ENCODE measurements around the gene DSP. TPM values are rescaled to one million over a fixed set of nuclear protein-coding genes. Genes with fewer than 3 reads are reported as not detected.

DSP gene
- total RNA-seq, 1 experiment from 2014 or later: 76.1 TPM

- CTCF ChIA-PET: interaction anchor here (1.0 kb wide), 1 partner anchor 51 kb away, joined by 3 read pairs; no protein-coding TSS in a partner anchor
- POLR2A ChIA-PET: no interaction called here
- Mint-ChIP-seq H3K4me1 (peaks cover 19% of the 10 kb centered on the region), H3K27ac (no peak overlapping the region), H3K4me3 (no peak overlapping the region), H3K27me3 (ENCODE audit: low read depth) (no peaks in the 10 kb centered on the region), H3K9me3 (no peaks in the 10 kb centered on the region), H3K36me3 (no peaks in the 10 kb centered on the region)
- TF ChIP-seq CDX4 (CRISPR knock-in tag; IDR thresholded peaks at IDR 0.05; ENCODE audit: borderline replicate concordance): no peak
- no peak for TF ChIP-seq ATF1 (CRISPR knock-in tag; IDR thresholded peaks at IDR 0.05)
- no peak for DNase-seq (ENCODE audit: low spot score)
- ATAC-seq: no peak
These were observed 80.3 kb downstream of the DSP start for GRCh38 chr6:7621761-7622160.

GRCh38 chr6:7624796-7625710 is 83.6 kb downstream of the DSP start:
- no peak for DNase-seq (ENCODE audit: low spot score)
- POLR2A ChIA-PET: interaction anchor here (0.6 kb wide), 1 partner anchor 9 kb away, joined by 3 read pairs; no protein-coding TSS in a partner anchor
- H3K27me3 Mint-ChIP-seq (ENCODE audit: low read depth): no peaks in the 10 kb centered on the region; the same call in 1 of the 2 replicates
- peaks cover 19% of the 10 kb centered on the region for H3K4me1 Mint-ChIP-seq
- H3K36me3 Mint-ChIP-seq: no peaks in the 10 kb centered on the region
- H3K9me3 Mint-ChIP-seq: no peaks in the 10 kb centered on the region
- no peak overlapping the region for H3K27ac Mint-ChIP-seq
- CTCF ChIA-PET: interaction anchor here (1.0 to 3.3 kb wide), 3 partner anchors 10 to 349 kb away, joined by 3 to 12 read pairs (median 3); no protein-coding TSS in a partner anchor
- no peak for TF ChIP-seq IRF1 (CRISPR knock-in tag; IDR thresholded peaks at IDR 0.05)
- no peak for TF ChIP-seq ATF2 (CRISPR knock-in tag; IDR thresholded peaks at IDR 0.05; ENCODE audit: borderline replicate concordance, low read depth)
- no peak for TF ChIP-seq EMX1 (CRISPR knock-in tag; IDR thresholded peaks at IDR 0.05)
- no peak for TF ChIP-seq FOXP1 (CRISPR knock-in tag; IDR thresholded peaks at IDR 0.05; ENCODE audit: borderline replicate concordance)
- TF ChIP-seq TEAD1 (CRISPR knock-in tag; IDR thresholded peaks at IDR 0.05): no peak
- no peak for TF ChIP-seq OVOL2 (CRISPR knock-in tag; IDR thresholded peaks at IDR 0.05; ENCODE audit: borderline replicate concordance)
- TF ChIP-seq USF2 (CRISPR knock-in tag; IDR thresholded peaks at IDR 0.05): no peak
- no peak for TF ChIP-seq HMGXB4 (CRISPR knock-in tag; IDR thresholded peaks at IDR 0.05)
- TF ChIP-seq KAT7 (CRISPR knock-in tag; IDR thresholded peaks at IDR 0.05; ENCODE audit: borderline replicate concordance): no peak
- no peak for TF ChIP-seq SOX15 (CRISPR knock-in tag; IDR thresholded peaks at IDR 0.05)
- no peak overlapping the region for H3K4me3 Mint-ChIP-seq
- ATAC-seq: peak; percentile 79

GRCh38 chr6:7628479-7628878 is 87.0 kb downstream of the DSP start:
- no peak overlapping the region for H3K4me3 Mint-ChIP-seq
- H3K4me1 Mint-ChIP-seq: peaks cover 18% of the 10 kb centered on the region
- CTCF ChIA-PET: no interaction called here
- no peaks in the 10 kb centered on the region; the same call in 1 of the 2 replicates for H3K9me3 Mint-ChIP-seq
- no peak for TF ChIP-seq IRF1 (CRISPR knock-in tag; IDR thresholded peaks at IDR 0.05)
- ATAC-seq (no peak), DNase-seq (ENCODE audit: low spot score) (no peak)
- POLR2A ChIA-PET: no interaction called here
- H3K27me3 Mint-ChIP-seq (ENCODE audit: low read depth): no peaks in the 10 kb centered on the region; the same call in 1 of the 2 replicates
- no peaks in the 10 kb centered on the region for H3K36me3 Mint-ChIP-seq
- no peak overlapping the region for H3K27ac Mint-ChIP-seq
